Left cardiac atrium (tissue), 4 donors: ENCODE measurements around the gene SIK3. TPM values are rescaled to one million over a fixed set of nuclear protein-coding genes. Genes with fewer than 3 reads are reported as not detected.

Source experiments
- ATAC-seq, 2 donors: fragments of 200-7000 bp; cut with Tn5 transposase; one replicate each; pipeline ENCODE4 v1.9.1; 2020; ENCODE audit warnings: mild to moderate bottlenecking in 2 of 2, moderate library complexity in 2 of 2
- DNase-seq: peaks from one replicate; pipeline ENCODE4 v3.0.0-alpha.2; 2020
- intact Hi-C, 2 donors: fragments of 100-400 bp; cut with DNase I; formaldehyde crosslinking; loops; one replicate each; pipeline versions ENCODE4 v1.14.1 to v1.15.1; 2022 to 2023
- total RNA-seq, 2 donors: library from RNA; stranded (reverse); fragmentation: NEBNext Ultra II Directional; extraction: Animal tissue kit (Norgen Biotek cat#: 25700); gene quantifications; one replicate each; pipeline ENCODE4 v1.2.1, GENCODE V29; 2021
- donor health status: DM: no; HTN: yes; CAD: no.
- donor health status: DM: no; HTN: yes; CAD: no; lungs with severe emphysema.
- donor health status: DM: yes; HTN: yes; CAD: no.
- donor health status: Dilated cardiomyopathy.

SIK3 gene
- total RNA-seq, 2 donors from 2014 or later: 22.4 to 36.9 TPM

- intact Hi-C loops: no loop called here
These were observed 169.4 kb downstream of the SIK3 start for GRCh38 chr11:116928845-116929244.

GRCh38 chr11:116928102-116928777 lies 170.0 kb downstream of the SIK3 start:
- ATAC-seq (no peak), DNase-seq (no peak)
- intact Hi-C loops: no loop called here

More at GRCh38 chr11:116928845-116929244, 169.4 kb downstream of the SIK3 start:
- no peak for ATAC-seq
- DNase-seq: no peak

GRCh38 chr11:116927163-116927974 lies 170.9 kb downstream of the SIK3 start:
- ATAC-seq (no peak), DNase-seq (no peak)
- intact Hi-C loops: no loop called here

- DNase-seq (no peak), ATAC-seq (no peak)
- intact Hi-C loops: no loop called here
These were observed 173.2 kb downstream of the SIK3 start for GRCh38 chr11:116925050-116925449.

DNA sequence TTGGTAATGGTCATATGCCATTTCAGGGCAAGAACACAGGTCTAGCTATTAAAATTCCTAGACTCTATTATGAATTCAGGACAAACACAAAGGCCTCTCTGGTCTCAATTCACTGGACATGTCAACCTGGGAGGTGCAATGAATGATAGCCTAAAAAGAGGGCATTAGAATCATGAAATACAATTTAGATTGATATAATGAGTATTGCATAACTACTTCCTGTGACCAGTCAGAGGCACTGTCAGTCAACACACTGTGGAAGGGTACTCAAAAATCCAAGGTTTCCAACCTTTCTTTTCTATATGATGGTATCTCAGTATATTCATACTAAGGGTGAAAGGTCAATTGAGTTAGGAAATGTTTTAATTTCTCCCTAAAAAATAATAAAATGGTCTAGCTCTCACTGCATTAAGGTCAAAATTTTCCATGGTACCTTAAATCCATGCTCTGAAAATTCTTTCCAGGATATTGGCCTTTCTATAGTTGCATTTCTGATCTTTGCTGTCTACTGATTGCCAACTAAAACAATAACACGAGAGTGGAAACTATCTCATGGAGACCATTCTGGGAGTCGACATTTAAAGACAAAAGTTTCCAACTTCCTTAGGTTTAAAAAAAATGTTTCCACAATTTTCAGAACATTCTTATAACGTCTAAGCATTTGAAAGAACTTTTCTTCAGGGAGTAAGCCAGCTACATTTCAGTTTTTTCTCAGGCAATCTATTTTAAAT lies 179.1 kb downstream of the SIK3 start:
- intact Hi-C loops: loop anchor here in 1 of 2 donors (10.0 kb wide), 1 partner anchor 64 kb away; no protein-coding TSS in a partner anchor
- ATAC-seq: no peak
- DNase-seq: no peak

DNA sequence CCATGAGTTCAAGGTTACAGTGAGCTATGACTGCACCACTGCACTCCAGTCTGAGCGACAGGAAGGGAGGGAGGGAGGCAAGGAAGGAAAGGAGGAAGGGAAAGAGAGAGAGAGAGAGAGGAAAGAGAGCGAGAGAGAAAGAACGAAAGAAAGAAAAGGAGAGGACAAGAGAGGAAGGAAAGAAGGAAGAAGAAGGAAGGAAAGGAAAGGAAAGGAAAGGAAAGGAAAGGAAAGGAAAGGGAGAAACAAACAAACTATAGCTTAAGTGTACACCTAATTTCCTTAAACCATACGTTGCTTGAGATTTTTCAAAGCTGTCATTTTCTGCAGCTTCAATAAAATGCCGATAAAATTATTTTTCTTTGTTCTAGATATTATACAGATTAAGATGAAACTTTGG lies 180.6 kb downstream of the SIK3 start:
- ATAC-seq: no peak
- DNase-seq: no peak
- intact Hi-C loops: loop anchor here in 1 of 2 donors (10.0 kb wide), 1 partner anchor 63 kb away; no protein-coding TSS in a partner anchor

- DNase-seq: no peak
- no peak for ATAC-seq
- intact Hi-C loops: loop anchor here in 1 of 2 donors (10.0 kb wide), 1 partner anchor 62 kb away; no protein-coding TSS in a partner anchor
These were observed 181.3 kb downstream of the SIK3 start for GRCh38 chr11:116916886-116917285.

- ATAC-seq (no peak), DNase-seq (no peak)
- intact Hi-C loops: loop anchor here in 1 of 2 donors (10.0 kb wide), 1 partner anchor 61 kb away; no protein-coding TSS in a partner anchor
These were observed 182.2 kb downstream of the SIK3 start for GRCh38 chr11:116916052-116916451.

GRCh38 chr11:116913000-116913399 lies 185.2 kb downstream of the SIK3 start:
- intact Hi-C loops: loop anchor here in 1 of 2 donors (10.0 kb wide), 1 partner anchor 58 kb away; no protein-coding TSS in a partner anchor
- DNase-seq: no peak
- peak in 1 of 2 donors; percentile 79 for ATAC-seq

DNA sequence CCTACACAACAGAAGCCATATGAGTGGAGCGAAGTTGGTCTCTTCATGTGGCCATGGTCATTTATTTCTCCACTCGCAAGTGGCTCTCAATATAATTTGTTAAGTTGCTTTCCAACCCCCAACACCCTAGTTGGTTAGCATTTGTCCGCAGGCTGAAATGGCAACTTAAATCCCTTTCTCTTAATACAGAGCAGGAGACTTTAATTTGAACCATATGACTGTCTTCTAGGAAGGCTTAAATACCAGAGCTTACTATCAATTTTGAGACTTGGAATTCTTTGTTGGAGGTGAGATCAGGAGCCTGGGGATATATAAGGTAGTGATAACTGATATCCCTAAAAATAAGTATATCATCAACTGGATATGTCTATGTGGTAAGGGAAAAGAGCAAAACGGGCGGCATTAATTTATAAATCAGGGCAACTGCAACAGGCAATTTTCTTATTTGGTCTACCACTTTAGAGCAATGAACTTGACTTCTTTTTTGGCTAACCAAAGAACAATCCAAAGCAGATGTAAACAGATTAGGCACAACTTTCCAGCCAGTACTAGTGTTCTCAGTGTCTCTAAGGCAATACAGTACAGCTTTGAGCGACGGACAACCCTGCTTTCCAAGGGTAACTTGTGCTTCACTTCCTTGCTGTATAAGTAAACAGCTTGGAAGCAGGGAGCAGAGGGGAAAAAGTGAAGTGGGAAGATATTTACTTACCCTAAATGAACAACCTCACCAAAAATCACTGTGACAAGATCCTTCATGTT lies 186.1 kb downstream of the SIK3 start:
- DNase-seq: no peak
- no peak for ATAC-seq
- intact Hi-C loops: loop anchor here in 1 of 2 donors (10.0 kb wide), 1 partner anchor 57 kb away; no protein-coding TSS in a partner anchor

DNA sequence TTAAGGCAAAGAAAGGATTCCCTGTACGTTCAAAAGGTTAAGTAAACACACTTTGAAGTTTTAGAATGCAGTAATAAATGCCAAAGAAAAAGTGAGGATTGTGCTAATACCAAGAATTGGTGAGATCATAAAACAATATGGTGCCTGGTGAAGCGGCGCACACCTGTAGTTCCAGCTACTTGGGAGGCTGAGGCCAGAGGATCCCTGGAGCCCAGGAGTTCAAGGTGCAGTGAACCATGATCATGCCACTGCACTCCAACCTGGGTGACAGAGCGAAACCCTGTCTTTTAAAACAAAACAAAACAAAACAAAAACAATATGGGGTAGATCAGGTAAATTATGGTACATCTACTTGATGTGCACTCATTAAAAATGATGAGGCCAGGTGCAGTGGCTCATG lies 187.4 kb downstream of the SIK3 start:
- no peak for DNase-seq
- ATAC-seq: no peak
- intact Hi-C loops: loop anchor here in 1 of 2 donors (10.0 kb wide), 1 partner anchor 56 kb away; no protein-coding TSS in a partner anchor

GRCh38 chr11:116910378-116910777 lies 187.8 kb downstream of the SIK3 start:
- no peak for ATAC-seq
- DNase-seq: no peak
- intact Hi-C loops: loop anchor here in 1 of 2 donors (10.0 kb wide), 1 partner anchor 56 kb away; no protein-coding TSS in a partner anchor

DNA sequence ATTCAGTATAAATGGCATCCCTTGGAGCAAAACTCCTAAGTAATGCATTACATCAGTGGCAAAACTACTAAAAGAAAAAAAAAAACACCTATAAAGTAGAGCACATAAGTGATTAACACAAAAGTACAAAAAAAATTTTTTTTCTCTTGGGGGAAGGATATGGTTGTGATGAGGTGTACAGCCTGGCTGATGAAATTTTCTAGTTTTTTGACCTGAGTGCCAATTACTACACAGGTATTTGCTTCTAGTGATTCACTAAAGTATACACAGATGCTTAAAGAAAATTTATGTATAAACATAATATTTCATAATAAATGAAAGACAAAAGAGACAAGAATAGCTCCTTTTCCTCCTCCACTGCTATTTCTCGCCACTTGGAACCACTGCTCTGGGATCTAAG lies 189.0 kb downstream of the SIK3 start:
- intact Hi-C loops: no loop called here
- ATAC-seq (no peak), DNase-seq (no peak)

- DNase-seq: no peak
- intact Hi-C loops: no loop called here
- no peak for ATAC-seq
These were observed 191.7 kb downstream of the SIK3 start for GRCh38 chr11:116906479-116906878.

GRCh38 chr11:116903090-116903489 lies 195.1 kb downstream of the SIK3 start:
- no peak for ATAC-seq
- DNase-seq: no peak
- intact Hi-C loops: no loop called here

DNA sequence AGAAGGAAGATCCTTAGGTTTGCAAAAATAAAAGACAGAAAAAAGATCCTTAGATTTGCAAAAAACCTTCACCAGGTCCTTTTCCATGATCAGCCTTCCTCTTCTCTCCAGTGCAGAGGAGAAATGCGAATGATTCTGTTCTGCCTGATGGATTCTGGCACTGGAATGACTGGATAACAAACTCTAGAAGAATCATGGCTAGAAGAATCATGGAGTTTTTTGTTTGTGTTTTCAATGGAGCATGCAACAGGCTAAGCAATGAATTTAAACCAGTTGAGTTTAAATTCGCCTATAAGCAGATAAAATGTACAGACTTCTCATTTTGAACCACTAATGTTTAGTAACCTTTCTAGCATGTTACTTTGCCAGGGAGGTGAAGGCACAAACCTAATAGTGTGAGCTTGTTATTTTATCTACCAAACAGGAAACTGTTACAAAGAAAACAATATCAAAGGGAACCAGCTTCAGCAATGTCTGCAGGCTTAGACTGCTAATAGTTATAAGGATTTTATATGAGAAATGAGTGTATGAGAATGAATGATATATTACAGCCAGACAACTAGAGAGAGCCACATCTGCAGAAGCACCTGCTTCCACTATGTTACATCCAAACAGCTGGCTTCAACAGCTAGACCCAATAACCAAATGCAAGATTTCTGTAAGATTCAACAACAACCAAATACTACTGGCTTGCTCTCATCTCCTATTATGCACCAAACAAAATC lies 196.1 kb downstream of the SIK3 start:
- intact Hi-C loops: no loop called here
- DNase-seq (no peak), ATAC-seq (no peak)

DNA sequence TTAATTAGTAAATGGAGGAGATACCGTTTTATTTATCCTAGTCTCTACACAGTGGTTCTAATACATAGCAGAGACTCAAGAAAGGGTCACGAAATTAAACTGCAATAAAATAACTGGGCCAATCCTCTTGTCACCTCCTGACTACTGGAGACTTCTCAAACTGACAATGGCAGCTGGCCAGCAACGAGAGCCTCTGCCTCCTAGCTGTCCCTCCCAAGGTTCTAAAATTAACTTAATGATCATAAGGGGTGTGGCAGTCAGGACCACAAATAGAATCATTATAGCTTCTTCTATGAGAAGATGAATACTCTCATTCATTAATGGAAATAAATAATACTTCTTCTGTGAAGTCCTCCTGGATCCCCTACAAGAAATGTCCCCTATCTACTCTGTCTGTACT lies 197.0 kb downstream of the SIK3 start:
- ATAC-seq: peak; percentile 89 to 98
- intact Hi-C loops: no loop called here
- peak; percentile 78 for DNase-seq

DNA sequence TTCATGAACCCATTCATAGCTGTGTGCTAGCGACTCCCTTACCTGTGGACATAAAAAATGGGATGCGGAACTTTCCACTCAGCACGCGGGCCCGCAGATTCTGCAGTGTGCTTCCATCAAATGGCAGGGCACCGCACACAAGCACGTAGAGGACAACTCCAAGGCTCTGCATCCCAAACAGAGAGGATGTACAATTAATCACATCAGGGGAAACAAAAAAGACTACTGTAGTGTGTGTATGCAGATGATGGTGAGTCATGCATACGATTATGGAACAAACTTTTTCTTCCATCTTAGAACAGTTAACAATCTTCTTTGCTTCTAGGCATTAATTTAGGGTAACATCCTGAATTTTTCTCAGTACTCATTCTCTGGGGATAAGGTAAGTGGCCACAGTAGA lies 202.0 kb downstream of the SIK3 start:
- intact Hi-C loops: no loop called here
- ATAC-seq (no peak), DNase-seq (no peak)
